SK-N-SH (cell line): ENCODE results near the gene TSBP1. TPM values are rescaled to one million over a fixed set of nuclear protein-coding genes. Genes with fewer than 3 reads are reported as not detected.
A peak's percentile ranks its signal among the peaks of the same experiment; 100 is the strongest.

Source experiments
- CTCF ChIA-PET: fragments of 300-600, 350-600 bp; formaldehyde crosslinking; extraction: SDS; loops from one replicate; lab custom pipeline; 2021; lab: Yijun Ruan, JAX
- POLR2A ChIA-PET: fragments of 350-600 bp; sonication (Branson Sonifier 250); formaldehyde crosslinking; extraction: SDS; loops from one replicate; lab custom pipeline; 2020; ENCODE audit warnings: antibody characterized with exemption, inconsistent platforms; lab: Yijun Ruan, JAX
- DNase-seq: peaks from one replicate; pipeline ENCODE4 v3.0.0; 2012
- H2AFZ ChIP-seq: fragments of 200-600 bp; sonication (generic); 2 replicates; pipeline ENCODE4 v1.8.1; 2016; ENCODE audit warnings: antibody characterized with exemption, mild to moderate bottlenecking, low read depth
- H3F3A ChIP-seq: fragments of 200-600 bp; sonication (generic); replicated peaks from 2 replicates; pipeline ENCODE3; 2016; ENCODE audit warnings: antibody characterized with exemption, mild to moderate bottlenecking; ENCODE audit not compliant: insufficient read depth
- H3K27ac ChIP-seq, 2 experiments: fragments of 200-500 bp in 1 of 2; fragments of 200-600 bp in 1 of 2; sonication (Bioruptor generic) in 1 of 2; sonication (generic), shearing (Covaris generic) in 1 of 2; 2 replicates each; pipeline versions ENCODE4 v1.5.1 to v1.6.1; 2014 to 2016; ENCODE audit warnings: low read depth in 2 of 2, inconsistent platforms in 1 of 2, low read length in 1 of 2, mild to moderate bottlenecking in 1 of 2, mixed read lengths in 1 of 2
- H3K27me3 ChIP-seq: fragments of 200-600 bp; sonication (generic), shearing (Covaris generic); 2 replicates; pipeline ENCODE4 v1.6.1; 2016; ENCODE audit warnings: mixed run types; ENCODE audit not compliant: insufficient read depth
- H3K36me3 ChIP-seq, 2 experiments: fragments of 200-500 bp in 1 of 2; fragments of 200-600 bp in 1 of 2; sonication (Bioruptor generic) in 1 of 2; sonication (generic) in 1 of 2; replicated peaks in 1 of 2; 2 replicates each; pipeline versions ENCODE3 to v1.5.1; 2014 to 2016; ENCODE audit warnings: low read length in 1 of 2, mild to moderate bottlenecking in 1 of 2; ENCODE audit not compliant: insufficient read depth in 2 of 2, control insufficient read depth in 1 of 2
- H3K4me1 ChIP-seq, 2 experiments: fragments of 200-500 bp in 1 of 2; fragments of 200-600 bp in 1 of 2; sonication (Bioruptor generic) in 1 of 2; sonication (generic), shearing (Covaris generic) in 1 of 2; 2 replicates each; pipeline versions ENCODE4 v1.5.1 to v1.6.1; 2014 to 2016; ENCODE audit warnings: low read depth in 1 of 2, low read length in 1 of 2, mixed run types in 1 of 2; ENCODE audit not compliant: insufficient read depth in 2 of 2, control insufficient read depth in 1 of 2
- H3K4me2 ChIP-seq: fragments of 200-600 bp; sonication (generic), shearing (Covaris generic); 2 replicates; pipeline ENCODE4 v1.6.1; 2017; ENCODE audit warnings: mixed run types
- H3K4me3 ChIP-seq, 2 experiments: fragments of 200-500 bp in 1 of 2; fragments of 200-600 bp in 1 of 2; sonication (Bioruptor generic) in 1 of 2; sonication (generic), shearing (Covaris generic) in 1 of 2; 2 replicates each; pipeline versions ENCODE4 v1.5.1 to v1.8.1; 2014 to 2016; ENCODE audit warnings: low read depth in 2 of 2, inconsistent platforms in 1 of 2, low read length in 1 of 2, mild to moderate bottlenecking in 1 of 2, mixed read lengths in 1 of 2, moderate library complexity in 1 of 2
- H3K79me2 ChIP-seq: fragments of 200-600 bp; sonication (generic); 2 replicates; pipeline ENCODE4 v1.8.1; 2017; ENCODE audit warnings: mild to moderate bottlenecking; ENCODE audit not compliant: insufficient read depth
- H3K9ac ChIP-seq: fragments of 200-600 bp; sonication (generic); 2 replicates; pipeline ENCODE4 v1.6.1; 2017; ENCODE audit warnings: mixed run types
- H3K9me2 ChIP-seq: fragments of 200-600 bp; sonication (generic); 2 replicates; pipeline ENCODE4 v1.6.1; 2017; ENCODE audit warnings: mixed run types
- H3K9me3 ChIP-seq: fragments of 200-600 bp; sonication (generic); 2 replicates; pipeline ENCODE4 v1.6.1; 2017; ENCODE audit warnings: mixed run types, mild to moderate bottlenecking, moderate library complexity
- H4K20me1 ChIP-seq: fragments of 200-600 bp; sonication (generic); 2 replicates; pipeline ENCODE4 v1.6.1; 2017; ENCODE audit warnings: mild to moderate bottlenecking, mixed run types; ENCODE audit not compliant: insufficient read depth
- ELF1 ChIP-seq: IDR thresholded peaks from 2 replicates; pipeline ENCODE4 v1.4.0; 2012
- RAD21 ChIP-seq: IDR thresholded peaks from 2 replicates; pipeline ENCODE4 v1.6.1; 2012; ENCODE audit warnings: mild to moderate bottlenecking, low read length
- SIN3A ChIP-seq: IDR thresholded peaks from 2 replicates; pipeline ENCODE4 v1.6.1; 2012; ENCODE audit warnings: low read depth, mild to moderate bottlenecking, low read length, moderate library complexity, borderline replicate concordance
- SMC3 ChIP-seq: IDR thresholded peaks from 2 replicates; pipeline ENCODE4 v1.6.1; 2012; ENCODE audit warnings: low read depth, low read length, improper control_type of control experiment
- TCF12 ChIP-seq: IDR thresholded peaks from 2 replicates; pipeline ENCODE4 v1.4.0; 2012
- WGBS: methylation state at CpG from one replicate; pipeline ENCODE4 v1.1.6; 2017; ENCODE audit warnings: low lambda C conversion rate; 5-methylcytosine and 5-hydroxymethylcytosine counted together
- polyA plus RNA-seq, 3 experiments: library from polyadenylated mRNA; depleted of rRNA; stranded (reverse); fragments of >200 nt; gene quantifications; 2 replicates each; pipeline ENCODE4 v1.2.3, GENCODE V29; 2012
- TF ChIP-seq, protein P1 (sequence below): fragments of 200-600 bp; sonication (generic); IDR thresholded peaks from 2 replicates; pipeline ENCODE4 v1.6.1; 2017; ENCODE audit warnings: antibody characterized with exemption, mild to moderate bottlenecking, moderate library complexity
- TF ChIP-seq, protein P2 (sequence below): IDR thresholded peaks from 2 replicates; pipeline ENCODE4 v1.4.0; 2012; ENCODE audit warnings: low read depth, borderline replicate concordance
- TF ChIP-seq, protein P3 (sequence below): IDR thresholded peaks from 2 replicates; pipeline ENCODE4 v1.4.0; 2012; ENCODE audit warnings: low read depth
- TF ChIP-seq, protein P4 (sequence below): IDR thresholded peaks from 2 replicates; pipeline ENCODE4 v1.6.1; 2012; ENCODE audit warnings: mild to moderate bottlenecking, low read depth, low read length, moderate library complexity

Gene TSBP1
- polyA plus RNA-seq, 1 of the 3 experiments (the other 2 are of a cell fraction), result not detected

DNA sequence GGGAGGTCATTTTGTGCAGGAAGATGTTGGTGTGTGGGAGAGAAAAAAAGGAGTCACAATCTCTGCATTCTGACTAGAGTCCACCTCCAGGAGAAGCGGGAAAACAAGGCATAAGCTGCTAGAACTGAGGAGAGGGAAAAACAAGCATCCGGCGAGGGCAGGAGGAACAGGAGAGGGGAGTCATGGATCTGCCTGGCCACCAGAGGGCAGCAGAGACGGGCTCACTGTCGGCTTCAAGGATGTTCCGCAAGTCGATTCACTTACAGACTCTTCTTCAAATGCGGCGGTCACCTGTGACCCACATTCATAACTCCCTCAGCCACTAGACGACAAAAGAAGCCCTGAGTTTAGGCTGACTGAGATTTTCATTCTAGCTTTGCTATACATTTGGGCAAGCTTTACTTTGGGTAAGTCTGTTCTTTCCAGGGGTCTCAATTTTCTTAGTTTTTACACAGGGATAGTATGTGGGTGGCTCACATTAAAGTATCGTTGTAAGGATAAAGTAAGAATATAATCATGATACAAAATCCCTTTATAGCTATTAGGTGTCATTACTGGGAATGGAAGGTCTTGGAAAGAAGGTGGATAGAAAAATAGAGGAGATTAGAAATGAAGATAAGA lies 41.8 kb upstream of the TSBP1 start:
- Histone ChIP-seq H3K79me2 (no peaks in the 10 kb centered on the region), H3K9me3 (no peaks in the 10 kb centered on the region), H3K36me3 (no peaks in the 10 kb centered on the region), H3F3A (peaks cover 3% of the 10 kb centered on the region), H3K27ac (no peak overlapping the region), H3K27me3 (peaks cover 46% of the 10 kb centered on the region), H4K20me1 (no peaks in the 10 kb centered on the region), H3K4me2 (no peak overlapping the region), H3K9me2 (no peaks in the 10 kb centered on the region), H3K4me1 (no peaks in the 10 kb centered on the region), H2AFZ (no peak overlapping the region), H3K4me3 (0 out of 4 replicates have a peak overlapping the region, but pooled peaks of 1 of the 2 experiments have one; percentile 9), H3K9ac (no peak overlapping the region)
- CTCF ChIA-PET, result interaction anchor here (0.7 to 3.9 kb wide), 26 partner anchors 9 to 623 kb away, joined by 3 to 40 read pairs (median 5); partner anchors contain the start of gene TAP2
- TF ChIP-seq RAD21 (peak; percentile 72), SMC3 (peak; percentile 83), SIN3A (no peak)
- TF ChIP-seq, protein P1, sequence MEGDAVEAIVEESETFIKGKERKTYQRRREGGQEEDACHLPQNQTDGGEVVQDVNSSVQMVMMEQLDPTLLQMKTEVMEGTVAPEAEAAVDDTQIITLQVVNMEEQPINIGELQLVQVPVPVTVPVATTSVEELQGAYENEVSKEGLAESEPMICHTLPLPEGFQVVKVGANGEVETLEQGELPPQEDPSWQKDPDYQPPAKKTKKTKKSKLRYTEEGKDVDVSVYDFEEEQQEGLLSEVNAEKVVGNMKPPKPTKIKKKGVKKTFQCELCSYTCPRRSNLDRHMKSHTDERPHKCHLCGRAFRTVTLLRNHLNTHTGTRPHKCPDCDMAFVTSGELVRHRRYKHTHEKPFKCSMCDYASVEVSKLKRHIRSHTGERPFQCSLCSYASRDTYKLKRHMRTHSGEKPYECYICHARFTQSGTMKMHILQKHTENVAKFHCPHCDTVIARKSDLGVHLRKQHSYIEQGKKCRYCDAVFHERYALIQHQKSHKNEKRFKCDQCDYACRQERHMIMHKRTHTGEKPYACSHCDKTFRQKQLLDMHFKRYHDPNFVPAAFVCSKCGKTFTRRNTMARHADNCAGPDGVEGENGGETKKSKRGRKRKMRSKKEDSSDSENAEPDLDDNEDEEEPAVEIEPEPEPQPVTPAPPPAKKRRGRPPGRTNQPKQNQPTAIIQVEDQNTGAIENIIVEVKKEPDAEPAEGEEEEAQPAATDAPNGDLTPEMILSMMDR, result peak; percentile 91
- TF ChIP-seq, protein P2, sequence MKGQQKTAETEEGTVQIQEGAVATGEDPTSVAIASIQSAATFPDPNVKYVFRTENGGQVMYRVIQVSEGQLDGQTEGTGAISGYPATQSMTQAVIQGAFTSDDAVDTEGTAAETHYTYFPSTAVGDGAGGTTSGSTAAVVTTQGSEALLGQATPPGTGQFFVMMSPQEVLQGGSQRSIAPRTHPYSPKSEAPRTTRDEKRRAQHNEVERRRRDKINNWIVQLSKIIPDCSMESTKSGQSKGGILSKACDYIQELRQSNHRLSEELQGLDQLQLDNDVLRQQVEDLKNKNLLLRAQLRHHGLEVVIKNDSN, result no peak
- TF ChIP-seq, protein P3, sequence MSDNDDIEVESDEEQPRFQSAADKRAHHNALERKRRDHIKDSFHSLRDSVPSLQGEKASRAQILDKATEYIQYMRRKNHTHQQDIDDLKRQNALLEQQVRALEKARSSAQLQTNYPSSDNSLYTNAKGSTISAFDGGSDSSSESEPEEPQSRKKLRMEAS, result no peak
- WGBS, result under 1% methylated on average over 11 of the region's 11 CpGs
- POLR2A ChIA-PET, result no interaction called here
- peak; percentile 63 for DNase-seq

DNA sequence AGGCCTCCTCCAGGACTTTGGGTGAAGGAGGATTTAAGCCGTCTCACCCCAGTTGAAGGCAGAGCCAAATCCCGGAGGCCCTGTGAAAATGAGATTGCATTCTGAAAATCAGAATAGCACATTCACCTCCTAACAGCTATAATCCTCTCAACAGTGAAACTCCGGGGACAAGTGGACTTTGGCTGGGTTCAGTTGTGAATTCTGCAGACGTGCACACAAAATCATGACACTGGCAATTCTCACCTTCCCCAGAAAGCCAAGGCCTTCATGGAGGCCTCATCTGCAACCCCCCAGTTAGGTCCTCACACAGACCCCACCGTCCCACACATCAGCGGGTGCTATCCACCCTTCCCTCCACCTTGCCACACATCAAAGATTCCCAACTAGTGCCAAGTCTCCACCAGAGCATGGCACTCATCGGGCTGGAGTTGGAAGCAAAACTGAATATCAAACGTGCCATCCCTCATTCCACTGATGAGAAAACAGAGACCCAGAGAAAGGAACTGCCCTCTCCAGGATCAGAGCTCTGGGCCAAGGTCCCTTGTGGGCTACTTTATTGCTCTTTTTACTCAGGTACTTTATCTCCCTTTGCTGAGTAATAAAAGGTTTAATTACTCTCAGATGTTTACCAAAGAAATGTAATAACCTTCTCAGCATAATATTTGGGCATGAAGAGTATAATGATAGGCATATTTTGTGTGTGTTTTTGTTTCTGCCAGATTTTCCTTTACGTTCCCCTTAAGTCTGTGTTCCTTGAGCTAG lies 40.0 kb upstream of the TSBP1 start:
- H3K27me3 ChIP-seq, result peaks cover 52% of the 10 kb centered on the region
- H3K9ac ChIP-seq, result no peak overlapping the region
- H3K9me2 ChIP-seq, result no peaks in the 10 kb centered on the region
- no peak overlapping the region for H3K27ac ChIP-seq
- H3K9me3 ChIP-seq, result no peaks in the 10 kb centered on the region
- no peak for DNase-seq
- no peaks in the 10 kb centered on the region for H3K79me2 ChIP-seq
- H3F3A ChIP-seq, result peaks cover 3% of the 10 kb centered on the region
- no peaks in the 10 kb centered on the region for H3K36me3 ChIP-seq
- no peak overlapping the region for H3K4me3 ChIP-seq
- ChIA-PET POLR2A (no interaction called here), CTCF (interaction anchor here (0.7 to 3.9 kb wide), 3 partner anchors 123 to 301 kb away, joined by 3 to 29 read pairs (median 3); no protein-coding TSS in a partner anchor)
- no peak overlapping the region for H2AFZ ChIP-seq
- TF ChIP-seq, protein P4, sequence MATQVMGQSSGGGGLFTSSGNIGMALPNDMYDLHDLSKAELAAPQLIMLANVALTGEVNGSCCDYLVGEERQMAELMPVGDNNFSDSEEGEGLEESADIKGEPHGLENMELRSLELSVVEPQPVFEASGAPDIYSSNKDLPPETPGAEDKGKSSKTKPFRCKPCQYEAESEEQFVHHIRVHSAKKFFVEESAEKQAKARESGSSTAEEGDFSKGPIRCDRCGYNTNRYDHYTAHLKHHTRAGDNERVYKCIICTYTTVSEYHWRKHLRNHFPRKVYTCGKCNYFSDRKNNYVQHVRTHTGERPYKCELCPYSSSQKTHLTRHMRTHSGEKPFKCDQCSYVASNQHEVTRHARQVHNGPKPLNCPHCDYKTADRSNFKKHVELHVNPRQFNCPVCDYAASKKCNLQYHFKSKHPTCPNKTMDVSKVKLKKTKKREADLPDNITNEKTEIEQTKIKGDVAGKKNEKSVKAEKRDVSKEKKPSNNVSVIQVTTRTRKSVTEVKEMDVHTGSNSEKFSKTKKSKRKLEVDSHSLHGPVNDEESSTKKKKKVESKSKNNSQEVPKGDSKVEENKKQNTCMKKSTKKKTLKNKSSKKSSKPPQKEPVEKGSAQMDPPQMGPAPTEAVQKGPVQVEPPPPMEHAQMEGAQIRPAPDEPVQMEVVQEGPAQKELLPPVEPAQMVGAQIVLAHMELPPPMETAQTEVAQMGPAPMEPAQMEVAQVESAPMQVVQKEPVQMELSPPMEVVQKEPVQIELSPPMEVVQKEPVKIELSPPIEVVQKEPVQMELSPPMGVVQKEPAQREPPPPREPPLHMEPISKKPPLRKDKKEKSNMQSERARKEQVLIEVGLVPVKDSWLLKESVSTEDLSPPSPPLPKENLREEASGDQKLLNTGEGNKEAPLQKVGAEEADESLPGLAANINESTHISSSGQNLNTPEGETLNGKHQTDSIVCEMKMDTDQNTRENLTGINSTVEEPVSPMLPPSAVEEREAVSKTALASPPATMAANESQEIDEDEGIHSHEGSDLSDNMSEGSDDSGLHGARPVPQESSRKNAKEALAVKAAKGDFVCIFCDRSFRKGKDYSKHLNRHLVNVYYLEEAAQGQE, result no peak
- no peak for TF ChIP-seq RAD21
- no peak for TF ChIP-seq ELF1
- no peak for TF ChIP-seq TCF12
- TF ChIP-seq, protein P1, result no peak
- TF ChIP-seq, all 33 proteins: peak for 0
- Histone ChIP-seq H4K20me1 (no peaks in the 10 kb centered on the region), H3K4me1 (no peaks in the 10 kb centered on the region), H3K4me2 (no peak overlapping the region)
- 6% methylated on average over 8 of the region's 9 CpGs for WGBS
